Measurements from ENCODE around the gene TRAK2. TPM values are rescaled to one million over a fixed set of nuclear protein-coding genes. Genes with fewer than 3 reads are reported as not detected.
A peak's percentile ranks its signal among the peaks of the same experiment; 100 is the strongest.

The TRAK2 gene
- total RNA-seq, 4 donors from 2014 or later = 7.9 to 32.8 (median 13.7) TPM

DNA sequence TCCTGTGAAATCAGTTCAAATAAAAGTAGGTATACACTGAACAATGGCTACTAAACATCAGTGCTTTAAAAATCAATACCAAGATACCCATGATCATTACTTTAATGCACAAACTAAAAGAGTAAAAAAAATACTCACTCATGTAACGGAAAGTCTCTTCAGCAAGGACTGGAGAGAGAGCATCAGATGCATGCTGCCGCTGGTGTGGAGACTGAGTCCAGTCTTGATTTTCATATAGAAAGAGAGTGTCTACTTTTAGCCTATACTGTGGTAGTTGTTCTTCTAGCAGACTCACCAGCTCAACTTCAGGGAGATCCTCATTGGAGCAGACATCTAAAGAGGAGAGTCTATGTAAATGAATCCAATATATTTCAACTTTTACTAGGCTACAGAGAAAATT is 44.0 kb downstream of the TRAK2 start:
- DNase-seq = no peak
- TF ChIP-seq, protein P1, sequence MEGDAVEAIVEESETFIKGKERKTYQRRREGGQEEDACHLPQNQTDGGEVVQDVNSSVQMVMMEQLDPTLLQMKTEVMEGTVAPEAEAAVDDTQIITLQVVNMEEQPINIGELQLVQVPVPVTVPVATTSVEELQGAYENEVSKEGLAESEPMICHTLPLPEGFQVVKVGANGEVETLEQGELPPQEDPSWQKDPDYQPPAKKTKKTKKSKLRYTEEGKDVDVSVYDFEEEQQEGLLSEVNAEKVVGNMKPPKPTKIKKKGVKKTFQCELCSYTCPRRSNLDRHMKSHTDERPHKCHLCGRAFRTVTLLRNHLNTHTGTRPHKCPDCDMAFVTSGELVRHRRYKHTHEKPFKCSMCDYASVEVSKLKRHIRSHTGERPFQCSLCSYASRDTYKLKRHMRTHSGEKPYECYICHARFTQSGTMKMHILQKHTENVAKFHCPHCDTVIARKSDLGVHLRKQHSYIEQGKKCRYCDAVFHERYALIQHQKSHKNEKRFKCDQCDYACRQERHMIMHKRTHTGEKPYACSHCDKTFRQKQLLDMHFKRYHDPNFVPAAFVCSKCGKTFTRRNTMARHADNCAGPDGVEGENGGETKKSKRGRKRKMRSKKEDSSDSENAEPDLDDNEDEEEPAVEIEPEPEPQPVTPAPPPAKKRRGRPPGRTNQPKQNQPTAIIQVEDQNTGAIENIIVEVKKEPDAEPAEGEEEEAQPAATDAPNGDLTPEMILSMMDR (IDR thresholded peaks at IDR 0.05) = no peak
- TF ChIP-seq POLR2A (IDR thresholded peaks at IDR 0.05) = no peak
- 87 to 97% methylated on average over 2 of the region's 2 CpGs for WGBS, 2 donors
- H3K36me3 ChIP-seq = no peaks in the 10 kb centered on the region
- H3K27me3 ChIP-seq = no peaks in the 10 kb centered on the region
- peaks cover 5 to 46% (median 32%) of the 10 kb centered on the region in 3 donors for H3K4me1 ChIP-seq
- H3K27ac ChIP-seq = peak overlapping the region in 2 of 4 donors; percentile 0 to 62
- no peak overlapping the region for H3K4me3 ChIP-seq
- intact Hi-C loops (cut with DNase I) = loop anchor here (10.0 kb wide), 1 partner anchor 48 kb away; the partner anchor contains the start of genes STRADB and TRAK2
- no peaks in the 10 kb centered on the region for H3K9me3 ChIP-seq

DNA sequence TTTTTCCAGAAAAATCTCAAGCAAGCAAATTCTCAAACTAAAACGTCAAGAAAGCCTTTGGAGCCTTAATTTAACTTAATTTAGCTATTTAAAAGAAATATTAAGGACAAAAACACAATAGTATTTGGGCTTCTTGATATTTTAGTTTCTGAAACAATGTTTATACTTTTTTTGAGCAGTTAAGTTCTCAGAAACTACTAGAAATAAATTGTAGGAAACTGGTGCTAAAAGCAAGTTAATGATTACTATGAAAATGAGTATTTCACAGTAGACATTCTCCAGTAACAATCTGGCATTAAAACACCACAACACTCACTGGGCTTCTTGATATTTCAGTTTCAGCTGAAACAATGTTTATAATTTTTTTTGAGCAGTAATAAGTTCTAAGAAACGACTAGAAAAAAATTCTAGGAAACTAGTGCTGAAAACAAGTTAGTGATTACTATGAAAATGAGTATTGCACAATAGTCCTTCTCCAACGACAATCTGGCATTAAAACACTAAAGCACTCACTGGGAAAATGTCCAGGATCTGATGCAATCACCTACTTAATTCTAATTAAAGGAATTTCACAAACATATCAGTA is 45.1 kb downstream of the TRAK2 start:
- H3K27me3 ChIP-seq = no peaks in the 10 kb centered on the region
- 19 to 26% methylated on average over 3 of the region's 3 CpGs for WGBS, 2 donors
- DNase-seq = no peak
- no peak overlapping the region for H3K4me3 ChIP-seq
- H3K9me3 ChIP-seq = no peaks in the 10 kb centered on the region
- intact Hi-C loops (cut with DNase I) = loop anchor here (10.0 kb wide), 1 partner anchor 49 kb away; the partner anchor contains the start of genes STRADB and TRAK2
- no peaks in the 10 kb centered on the region for H3K36me3 ChIP-seq
- peaks cover 5 to 50% (median 32%) of the 10 kb centered on the region in 3 donors for H3K4me1 ChIP-seq
- TF ChIP-seq POLR2A (IDR thresholded peaks at IDR 0.05) = no peak
- TF ChIP-seq, protein P1 (IDR thresholded peaks at IDR 0.05) = no peak
- H3K27ac ChIP-seq = peak overlapping the region in 2 of 4 donors; percentile 48 to 73

DNA sequence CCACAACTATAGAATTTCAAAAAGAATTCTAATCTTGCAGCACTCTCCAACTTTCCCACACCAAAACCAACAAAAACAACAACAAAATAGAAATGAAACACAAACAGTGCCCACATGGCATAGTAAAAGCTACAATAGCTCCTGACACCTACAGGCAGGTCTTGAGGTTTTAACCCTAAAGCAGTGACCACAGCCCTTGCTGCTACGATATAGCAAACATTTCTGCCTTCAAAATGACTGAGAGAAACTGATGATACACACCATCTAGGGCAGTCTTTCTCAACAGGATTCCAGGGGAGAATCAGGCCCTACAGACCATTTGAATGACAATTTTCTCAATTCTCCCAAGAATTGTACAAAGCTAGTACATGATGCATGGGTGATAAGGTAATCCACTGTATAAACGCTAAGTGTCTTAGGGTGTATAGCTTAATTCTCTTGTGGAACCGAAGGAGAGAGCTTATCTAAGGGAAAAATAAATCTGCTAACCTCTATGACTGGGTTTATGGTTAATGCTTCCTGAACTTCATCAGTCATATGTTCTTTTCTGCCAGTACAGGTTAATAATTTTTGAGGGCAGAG is 46.5 kb downstream of the TRAK2 start:
- Histone ChIP-seq H3K9me3 (no peaks in the 10 kb centered on the region), H3K36me3 (peaks cover 0 to 11% (median 0%) of the 10 kb centered on the region in 3 donors), H3K27me3 (no peaks in the 10 kb centered on the region), H3K27ac (no peak overlapping the region), H3K4me3 (no peak overlapping the region), H3K4me1 (peaks cover 5 to 52% (median 32%) of the 10 kb centered on the region in 3 donors)
- intact Hi-C loops (cut with DNase I) = loop anchor here (10.0 kb wide), 1 partner anchor 50 kb away; the partner anchor contains the start of genes STRADB and TRAK2
- 79 to 80% methylated on average over 3 of the region's 3 CpGs for WGBS, 2 donors
- TF ChIP-seq, protein P1 (IDR thresholded peaks at IDR 0.05) = no peak
- TF ChIP-seq POLR2A (IDR thresholded peaks at IDR 0.05) = no peak
- DNase-seq = no peak

DNA sequence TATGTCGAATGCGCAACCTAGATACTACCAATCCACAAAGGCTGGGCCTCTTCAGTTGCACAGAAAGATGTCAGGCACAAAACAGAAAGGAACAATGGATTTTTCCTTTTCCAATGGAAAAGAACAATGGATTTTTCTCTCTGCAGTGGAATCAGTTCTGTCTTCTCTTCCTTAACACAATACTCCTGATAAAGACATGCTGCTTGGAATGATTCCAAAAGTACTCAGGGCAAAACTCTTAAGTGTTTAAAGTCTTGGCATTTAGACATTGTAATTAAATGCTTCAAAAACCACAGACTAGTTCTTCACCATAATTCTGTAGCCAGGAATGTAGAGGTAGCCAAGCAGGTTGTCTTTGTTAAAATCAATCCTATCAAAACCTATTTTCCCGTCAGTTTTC is 47.4 kb downstream of the TRAK2 start:
- H3K27me3 ChIP-seq = no peaks in the 10 kb centered on the region
- peak overlapping the region in 2 of 4 donors; percentile 19 for H3K27ac ChIP-seq
- no peak overlapping the region for H3K4me3 ChIP-seq
- TF ChIP-seq, protein P1 (IDR thresholded peaks at IDR 0.05) = no peak
- no peak for TF ChIP-seq POLR2A (IDR thresholded peaks at IDR 0.05)
- H3K36me3 ChIP-seq = peaks cover 0 to 20% (median 0%) of the 10 kb centered on the region in 3 donors
- DNase-seq = no peak
- H3K4me1 ChIP-seq = peaks cover 5 to 52% (median 32%) of the 10 kb centered on the region in 3 donors
- 74 to 86% methylated on average over 3 of the region's 3 CpGs for WGBS, 2 donors
- intact Hi-C loops (cut with DNase I) = loop anchor here (10.0 kb wide), 1 partner anchor 51 kb away; the partner anchor contains the start of genes STRADB and TRAK2
- no peaks in the 10 kb centered on the region for H3K9me3 ChIP-seq

Data from esophagus squamous epithelium (tissue), 5 donors.